GM12874 (cell line): ENCODE results near the gene RAP1GAP2.

Experiments
- CTCF ChIP-seq: IDR thresholded peaks from 2 replicates; pipeline ENCODE4 v1.5.1; 2011; ENCODE audit warnings: low read depth, mild to moderate bottlenecking, control low read depth, low read length, moderate library complexity; ENCODE audit not compliant: insufficient read depth

The RAP1GAP2 gene

GRCh38 chr17:2852221-2852620, 56.0 kb downstream of the RAP1GAP2 start:
- TF ChIP-seq CTCF = no peak

GRCh38 chr17:2852729-2853282, 56.6 kb downstream of the RAP1GAP2 start:
- no peak for TF ChIP-seq CTCF

GRCh38 chr17:2853283-2854142, 57.3 kb downstream of the RAP1GAP2 start:
- TF ChIP-seq CTCF = no peak

GRCh38 chr17:2854143-2855055, 58.2 kb downstream of the RAP1GAP2 start:
- TF ChIP-seq CTCF = no peak

GRCh38 chr17:2855063-2855600, 58.9 kb downstream of the RAP1GAP2 start:
- TF ChIP-seq CTCF = no peak

- TF ChIP-seq CTCF = no peak
Measured at GRCh38 chr17:2856727-2857126, 60.5 kb downstream of the RAP1GAP2 start.

- no peak for TF ChIP-seq CTCF
Measured at GRCh38 chr17:2860045-2860444, 63.8 kb downstream of the RAP1GAP2 start.
